ENCODE measurements around the gene PKNOX2. TPM values are rescaled to one million over a fixed set of nuclear protein-coding genes. Genes with fewer than 3 reads are reported as not detected.

The PKNOX2 gene
- total and polyA plus RNA-seq, 2 of the 4 experiments (the other 2 are of a cell fraction) = 0.72 to 2.3 TPM

DNA sequence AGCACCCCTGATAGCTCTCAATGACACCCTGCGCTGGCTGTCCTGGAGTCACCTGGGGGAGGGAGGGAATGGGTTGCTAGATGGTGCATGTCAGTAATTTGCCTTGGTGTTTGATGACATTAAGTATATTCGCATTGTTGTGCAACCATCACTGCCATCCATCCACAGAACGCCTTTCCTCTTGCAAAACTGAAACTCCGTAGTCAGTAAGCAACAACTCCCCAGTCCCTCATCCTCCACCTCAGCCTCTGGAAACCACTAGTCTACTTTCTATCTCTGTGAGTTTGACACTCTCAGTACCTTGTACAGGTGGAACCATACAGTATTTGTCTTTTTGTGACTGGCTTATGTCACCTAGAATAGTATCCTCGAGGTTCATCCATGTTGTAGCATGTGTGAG lies 62.6 kb downstream of the PKNOX2 start:
- H3K4me3 ChIP-seq (ENCODE audit: insufficient read depth, low read depth, low read length) = no peak overlapping the region
- H3K23ac ChIP-seq (ENCODE audit: low read depth, low read length) = no peak overlapping the region
- H2AFZ ChIP-seq (replicated peaks; ENCODE audit: low read length, poor library complexity) = no peak overlapping the region
- no peak overlapping the region for H3K14ac ChIP-seq (replicated peaks; ENCODE audit: low read depth, low read length)
- BruUV-seq (replicated peaks) = no TSS peak
- H2AK9ac ChIP-seq (replicated peaks; ENCODE audit: low read depth, low read length, poor library complexity) = no peak overlapping the region
- no peak overlapping the region for H4K5ac ChIP-seq (ENCODE audit: low read depth, low read length)
- H3K4ac ChIP-seq (ENCODE audit: low read depth, low read length) = no peak overlapping the region
- H3K56ac ChIP-seq (ENCODE audit: extremely low read depth, insufficient read depth, low read length) = no peak overlapping the region
- H3K4me2 ChIP-seq (ENCODE audit: low read depth, low read length) = no peak overlapping the region
- no peak overlapping the region for H2AK5ac ChIP-seq (ENCODE audit: low read depth, low read length)
- dilution Hi-C loops (cut with HindIII; ENCODE audit: low sequenced_read_pairs, unreplicated experiment) = no loop called here
- in situ Hi-C loops (cut with MboI; ENCODE audit: low sequenced_read_pairs) = no loop called here
- no peak overlapping the region for H4K8ac ChIP-seq (ENCODE audit: low read depth in 2 of 2, low read length in 2 of 2)
- intact Hi-C loops (cut with micrococcal nuclease) = no loop called here
- H3K27me3 ChIP-seq (ENCODE audit: control insufficient read depth, insufficient read depth, low read length) = peaks cover 2% of the 10 kb centered on the region; the same call in 1 of the 2 replicates
- no peak for TF ChIP-seq NFE2L2 (IDR thresholded peaks at IDR 0.05; ENCODE audit: low read depth, low read length)
- TF ChIP-seq MAZ (IDR thresholded peaks at IDR 0.05; ENCODE audit: borderline replicate concordance, low read depth, low read length) = no peak
- no peak for TF ChIP-seq FOS (IDR thresholded peaks at IDR 0.05; ENCODE audit: low read depth, low read length)
- peak; percentile 45 for TF ChIP-seq CEBPB (IDR thresholded peaks at IDR 0.05; ENCODE audit: low read depth, low read length)
- no peaks in the 10 kb centered on the region for H3K9me3 ChIP-seq (ENCODE audit: control insufficient read depth, insufficient read depth, low read length)
- no peak for DNase-seq
- ChIA-PET POLR2A (ENCODE audit: unreplicated experiment) (no interaction called here), CTCF (no interaction called here)
- no peak overlapping the region for H2BK120ac ChIP-seq (ENCODE audit: low read depth, low read length)
- WGBS, 2 experiments (ENCODE audit: extremely low coverage in 2 of 2, insufficient read length in 1 of 2) = 58% methylated on average over 2 of the region's 5 CpGs; no CpG with 5 or more reads in 1 of the 2 experiments
- no peaks in the 10 kb centered on the region; the same call in 1 of the 2 replicates for H4K20me1 ChIP-seq (ENCODE audit: insufficient read depth, low read length)
- no peaks in the 10 kb centered on the region for H3K4me1 ChIP-seq (ENCODE audit: control insufficient read depth, insufficient read depth, low read length)
- no peak overlapping the region for H3K9ac ChIP-seq (ENCODE audit: low read depth, low read length)
- H3K9me1 ChIP-seq (ENCODE audit: insufficient read depth, low read length) = peaks cover 4% of the 10 kb centered on the region
- no peak overlapping the region for H2BK5ac ChIP-seq (ENCODE audit: low read depth, low read length, poor library complexity, severe bottlenecking)
- no peaks in the 10 kb centered on the region for H3K79me1 ChIP-seq (ENCODE audit: low read depth in 1 of 2, low read length in 2 of 2)
- no peak overlapping the region for H4K91ac ChIP-seq (ENCODE audit: insufficient read depth, low read depth, low read length)
- H2BK15ac ChIP-seq (ENCODE audit: low read depth, low read length) = no peak overlapping the region
- H3K36me3 ChIP-seq (ENCODE audit: control insufficient read depth, insufficient read depth, low read length) = no peaks in the 10 kb centered on the region
- no peak overlapping the region for H3K18ac ChIP-seq (ENCODE audit: low read depth, low read length)
- no peak overlapping the region for H3K27ac ChIP-seq (ENCODE audit: insufficient read depth, low read length)
- no peak for ATAC-seq (ENCODE audit: low read depth)
- no peak overlapping the region for H2BK20ac ChIP-seq (ENCODE audit: low read depth, low read length)

Data from IMR-90 (cell line).